ENCODE measurements around the gene MAST4.

Gene MAST4

DNA sequence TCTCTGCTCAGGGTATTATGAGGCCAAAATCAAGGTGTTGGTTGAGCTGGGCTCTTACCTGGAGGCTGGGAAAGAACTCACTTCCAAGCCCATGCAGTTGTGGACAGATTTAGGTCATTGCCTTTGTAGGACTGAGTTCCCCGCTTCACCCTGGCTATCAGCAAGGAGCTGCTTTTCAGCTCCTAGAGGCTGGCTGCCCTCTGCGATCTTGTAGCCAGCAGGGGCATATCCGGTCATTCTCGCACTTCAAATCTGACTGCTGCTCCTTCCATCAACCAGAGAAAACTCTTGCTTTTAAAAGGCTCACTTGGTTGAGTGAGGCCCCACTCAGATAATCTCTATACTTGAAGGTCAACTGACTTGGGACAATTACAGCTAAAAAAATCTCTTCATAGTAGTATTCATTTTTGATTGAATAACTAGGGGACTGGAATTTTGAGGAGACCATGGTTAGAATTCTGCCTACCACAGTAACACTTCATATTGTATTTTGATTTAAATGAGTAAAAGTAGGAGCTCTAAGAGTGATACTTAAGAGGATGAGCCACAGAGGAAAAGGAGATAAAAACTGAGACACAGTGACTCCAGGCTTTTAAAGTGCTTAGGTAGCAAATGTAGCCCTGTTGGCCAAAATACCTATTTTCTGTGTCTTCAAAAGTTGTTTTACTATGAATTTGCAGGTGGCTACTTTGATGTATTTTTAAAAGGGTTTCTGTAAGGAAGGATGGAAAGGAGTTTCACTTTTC is 463.0 kb downstream of the MAST4 start:
- DNase-seq, result no peak

DNA sequence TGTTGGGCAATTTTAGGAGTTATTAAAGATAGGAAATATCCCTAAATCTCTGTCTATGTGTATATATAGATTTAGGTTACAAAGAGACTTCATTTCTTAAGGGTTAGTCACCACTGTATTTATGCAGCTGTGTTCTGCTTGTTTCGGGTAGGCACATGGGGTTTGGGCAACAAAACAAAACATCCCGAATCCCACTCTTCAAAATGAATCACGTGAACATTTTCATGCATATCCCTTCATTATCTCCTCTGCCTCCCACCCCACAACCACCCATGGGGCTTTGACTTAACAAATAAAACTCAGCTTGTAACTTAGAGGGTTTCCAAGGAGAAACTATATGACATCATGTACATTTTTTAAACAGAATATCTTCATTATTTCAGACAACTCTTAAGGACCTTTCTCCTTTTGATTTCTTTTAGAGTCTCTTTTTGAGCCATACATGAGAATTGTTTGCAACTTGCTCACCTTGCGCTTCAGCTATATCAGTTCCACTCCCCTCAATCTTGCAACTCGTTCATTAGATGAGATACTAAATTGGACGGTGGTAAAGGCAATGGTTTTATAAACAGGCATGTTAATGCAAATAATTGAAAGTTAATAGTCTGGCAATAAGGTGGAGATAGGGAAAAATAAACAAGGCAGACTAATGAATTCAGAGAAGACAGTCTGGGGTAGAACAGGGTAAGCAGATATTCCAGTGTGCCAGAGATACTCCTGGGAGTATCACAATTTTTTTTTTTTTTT is 463.7 kb downstream of the MAST4 start:
- DNase-seq, result no peak

DNA sequence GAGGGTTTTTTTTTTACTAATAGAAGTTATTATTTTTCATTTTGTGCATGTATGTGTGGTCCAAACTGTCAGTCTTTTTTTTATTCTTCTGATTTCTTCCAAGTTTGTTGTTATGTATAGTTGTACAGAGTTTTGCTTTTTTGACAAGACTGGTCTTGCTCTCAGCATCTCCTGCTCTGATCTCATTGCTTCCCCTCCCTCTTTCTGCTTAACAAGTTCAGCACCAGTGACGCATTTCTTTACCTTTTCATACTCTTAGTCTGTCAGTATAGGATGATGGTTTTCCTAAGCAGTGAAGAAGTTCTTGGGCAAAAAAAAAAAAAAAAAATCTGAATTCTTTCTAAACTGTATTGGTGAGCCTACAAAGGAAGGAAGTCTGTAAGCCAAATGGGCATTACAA is 465.3 kb downstream of the MAST4 start:
- DNase-seq, result no peak

DNA sequence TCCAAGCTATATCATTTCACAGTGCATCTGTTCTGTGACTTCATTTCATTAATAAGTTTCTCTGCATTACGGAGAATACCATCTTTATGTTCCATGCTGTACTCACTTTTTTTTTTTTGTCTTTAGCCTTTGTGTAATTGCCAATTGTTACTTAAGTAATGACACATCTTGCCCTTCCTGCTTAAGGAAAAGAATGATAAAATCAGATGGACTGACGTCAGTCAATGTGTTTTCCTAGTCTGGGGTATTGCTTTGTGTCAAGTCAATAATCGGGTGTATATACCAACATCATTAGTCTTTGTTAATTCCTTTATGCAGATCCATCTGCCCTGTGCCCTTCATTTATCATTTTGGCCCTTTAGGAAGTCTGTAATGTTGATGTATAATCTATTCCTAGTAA is 466.9 kb downstream of the MAST4 start:
- DNase-seq, result no peak

DNA sequence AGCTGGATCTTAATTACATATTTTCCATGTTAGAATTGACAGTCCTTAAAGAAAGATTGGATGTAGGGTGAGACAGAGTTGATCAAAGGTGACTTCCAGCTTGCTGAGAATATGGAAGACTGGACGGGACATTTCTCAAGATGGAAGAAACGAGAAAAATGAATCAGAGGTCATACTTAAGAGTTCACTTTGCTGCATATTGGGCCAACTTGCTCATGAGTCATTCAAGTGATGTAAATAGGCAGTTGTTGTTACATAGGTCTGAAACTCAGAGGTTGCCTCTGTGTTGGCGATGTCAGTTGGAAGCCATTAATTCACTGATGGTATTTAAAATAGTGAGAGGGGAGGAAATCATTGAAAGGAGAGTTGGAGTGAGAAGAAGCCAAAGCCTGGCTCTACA is 467.6 kb downstream of the MAST4 start:
- DNase-seq, result no peak

GRCh38 chr5:67065237-67065636 is 469.0 kb downstream of the MAST4 start:
- DNase-seq, result peak; percentile 69

DNA sequence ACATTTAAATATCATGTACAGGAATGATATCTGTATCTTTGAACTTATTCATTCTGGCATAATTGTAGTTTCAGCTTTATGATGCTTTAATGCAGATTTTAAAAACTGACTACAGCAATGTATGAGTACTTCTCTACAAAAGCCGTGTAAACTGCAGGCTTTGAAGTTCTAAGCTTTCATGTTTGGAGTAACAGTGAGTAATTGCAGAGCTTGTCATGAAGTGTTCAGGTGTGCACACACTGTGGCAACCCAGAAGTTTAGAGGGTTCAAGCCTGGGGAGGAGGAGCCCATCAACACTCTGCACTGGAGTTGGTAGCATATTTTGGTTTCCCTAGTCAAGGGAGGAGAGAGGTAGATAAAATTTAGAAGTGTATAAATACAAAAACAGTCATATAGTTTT is 469.5 kb downstream of the MAST4 start:
- peak; percentile 21 for DNase-seq

GRCh38 chr5:67066815-67067214 is 470.6 kb downstream of the MAST4 start:
- DNase-seq, result no peak

- DNase-seq, result no peak
Observed at GRCh38 chr5:67073045-67073680, 477.0 kb downstream of the MAST4 start.

- DNase-seq, result no peak
Observed at GRCh38 chr5:67077296-67077695, 481.1 kb downstream of the MAST4 start.

DNA sequence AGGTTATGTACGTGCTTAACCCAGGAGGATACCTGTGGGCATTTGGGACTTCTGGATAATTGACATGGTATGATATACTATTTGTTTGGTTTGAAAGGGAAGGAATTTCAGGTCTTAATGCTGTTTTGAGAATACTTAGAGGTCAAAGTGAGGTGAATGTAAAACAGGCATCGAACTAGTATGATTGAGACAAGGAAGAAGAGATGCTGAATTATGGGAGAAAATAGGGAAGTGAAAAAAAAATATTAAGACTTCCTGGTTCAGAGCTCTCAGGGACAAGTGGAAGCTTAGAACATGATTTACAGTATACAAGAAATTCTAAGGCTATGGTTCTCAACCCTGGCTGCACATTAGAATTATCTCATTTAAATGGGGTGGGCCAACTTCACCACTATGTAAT is 485.1 kb downstream of the MAST4 start:
- no peak for DNase-seq

GRCh38 chr5:67082941-67083340 is 486.7 kb downstream of the MAST4 start:
- no peak for DNase-seq

DNA sequence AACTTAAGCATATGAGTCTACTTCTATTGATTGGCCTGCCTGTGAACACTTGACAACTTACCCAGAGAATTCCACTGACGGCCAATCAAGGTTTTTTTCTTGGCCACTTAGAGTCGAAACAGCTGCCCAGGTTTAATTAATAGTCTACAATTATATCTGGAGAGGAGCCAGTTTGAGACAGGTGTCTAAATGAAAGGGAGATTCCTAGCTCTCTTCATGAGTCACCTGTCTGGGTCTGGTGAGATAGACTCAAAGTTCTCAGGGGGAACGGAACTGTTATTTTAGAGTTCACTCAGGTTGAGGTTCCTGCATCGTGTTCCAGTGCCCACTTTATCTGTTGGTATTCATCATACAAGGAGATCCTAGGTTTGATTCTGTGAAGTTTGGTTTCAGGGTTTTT is 489.4 kb downstream of the MAST4 start:
- no peak for DNase-seq

DNA sequence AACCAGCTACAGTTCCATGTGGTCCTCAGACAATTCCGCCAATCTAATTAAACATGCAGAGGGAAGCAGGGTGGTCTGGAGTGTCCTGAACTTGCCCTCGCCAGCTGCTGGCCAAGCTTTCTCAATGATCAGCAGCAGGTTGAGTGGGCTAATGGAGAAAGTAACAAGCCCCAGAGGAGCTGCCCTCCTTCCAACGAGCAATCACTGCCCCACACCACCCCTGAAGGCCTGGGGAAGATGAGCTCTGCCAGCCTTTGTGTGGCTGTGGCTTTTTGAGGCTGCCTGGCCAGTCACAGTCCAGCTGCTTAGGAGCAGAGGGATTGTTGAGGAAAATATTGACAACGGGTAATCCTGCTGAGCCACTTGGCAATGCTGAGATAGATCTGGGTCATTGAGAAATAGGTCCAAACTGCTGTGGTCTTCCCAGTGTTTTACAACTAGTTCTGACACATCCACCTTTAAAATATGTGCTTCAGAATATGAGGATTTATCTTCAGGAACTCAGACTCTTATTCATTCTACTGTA is 493.1 kb downstream of the MAST4 start:
- DNase-seq, result no peak

DNA sequence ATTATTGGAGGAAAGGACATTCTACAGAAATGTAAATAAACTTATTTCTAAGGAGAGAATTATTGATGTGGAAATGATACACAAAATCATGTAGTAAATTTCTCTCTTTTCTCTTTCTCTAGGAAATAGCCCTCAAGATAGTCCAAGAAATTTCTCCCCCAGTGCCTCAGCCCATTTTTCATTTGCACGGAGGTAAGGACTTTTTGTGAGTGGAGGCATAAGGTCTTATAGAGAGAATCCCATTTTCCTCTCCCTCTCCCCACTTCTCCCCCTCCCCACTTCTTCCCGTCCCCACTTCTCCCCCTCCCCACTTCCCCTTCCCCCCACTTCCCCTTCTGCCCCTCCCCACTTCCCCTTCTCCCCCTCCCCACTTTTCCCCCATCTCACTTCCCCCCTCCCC is 493.8 kb downstream of the MAST4 start:
- no peak for DNase-seq

- peak; percentile 27 for DNase-seq
Observed at GRCh38 chr5:67090593-67090992, 494.4 kb downstream of the MAST4 start.

- DNase-seq, result no peak
Observed at GRCh38 chr5:67092535-67092934, 496.3 kb downstream of the MAST4 start.

DNA sequence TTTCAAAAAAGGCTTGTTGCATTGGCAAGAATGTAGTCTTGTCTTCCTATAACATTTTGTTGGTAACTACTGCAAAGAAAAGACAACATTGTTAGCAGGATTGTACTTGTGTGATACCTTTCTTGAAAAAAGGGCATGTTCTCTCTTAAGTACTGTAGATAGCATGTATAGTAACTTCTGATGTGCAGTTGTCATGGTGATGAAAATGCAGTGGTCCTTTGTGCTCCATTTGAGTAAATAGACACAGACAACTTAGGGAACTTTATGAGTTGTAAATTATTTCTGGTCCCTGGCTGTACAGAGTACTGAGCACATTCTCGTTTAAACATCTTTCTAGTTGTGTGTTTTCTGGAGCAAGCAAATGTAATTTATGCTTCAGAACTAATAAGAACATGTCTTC is 497.1 kb downstream of the MAST4 start:
- no peak for DNase-seq

- DNase-seq, result no peak
Observed at GRCh38 chr5:67094476-67095300, 498.5 kb downstream of the MAST4 start.

GRCh38 chr5:67095346-67096171 is 499.4 kb downstream of the MAST4 start:
- DNase-seq, result no peak

DNA sequence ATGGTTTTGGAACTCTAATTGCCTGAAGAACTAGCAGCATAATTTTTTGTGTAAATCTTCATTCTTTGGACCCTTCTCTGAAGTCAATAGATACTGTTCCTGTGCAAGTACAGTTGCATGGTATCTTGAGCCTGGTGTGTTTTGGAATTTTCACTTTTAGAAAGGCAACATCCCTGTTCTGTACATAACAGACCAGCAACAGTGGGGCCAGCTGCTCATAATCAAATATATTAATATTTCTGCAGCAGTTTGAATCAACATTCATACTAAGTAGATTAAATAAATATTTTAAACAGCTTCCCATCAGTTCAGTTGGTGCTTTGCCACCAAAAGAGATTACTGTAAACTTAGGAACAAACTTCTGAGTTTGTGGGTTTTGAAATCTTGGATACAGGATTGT is 502.5 kb downstream of the MAST4 start:
- DNase-seq, result no peak

GRCh38 chr5:67100301-67100700 is 504.1 kb downstream of the MAST4 start:
- peak; percentile 88 for DNase-seq
